Activated CD4-positive, alpha-beta T cell treated with anti-CD3 and anti-CD28 coated beads, Interleukin-2, amount 10 ng/mL, durations not matched to agents 7 days and 5 days (primary cell): Measurements from ENCODE around the gene WBP1L. TPM values are rescaled to one million over a fixed set of nuclear protein-coding genes. Genes with fewer than 3 reads are reported as not detected.

Experiments
- CTCF ChIA-PET: fragments of 350-600 bp; sonication (Branson Sonifier 250); formaldehyde crosslinking; loops from one replicate; lab custom pipeline; 2021; ENCODE audit warnings: antibody characterized with exemption; lab: Charles Lee
- POLR2A ChIA-PET: fragments of 350-600 bp; sonication (Branson Sonifier 250); formaldehyde crosslinking; loops from one replicate; lab custom pipeline; 2021; ENCODE audit warnings: antibody characterized with exemption; lab: Charles Lee
- DNase-seq: peaks from one replicate; pipeline ENCODE4 v3.0.0-alpha.2; 2020
- H3K27ac Mint-ChIP-seq: one replicate; pipeline ENCODE4 v1.8.0; 2021; ENCODE audit warnings: mild to moderate bottlenecking, moderate library complexity, mixed read lengths
- H3K27me3 Mint-ChIP-seq: one replicate; pipeline ENCODE4 v1.8.0; 2021; ENCODE audit warnings: mixed read lengths
- H3K36me3 Mint-ChIP-seq: one replicate; pipeline ENCODE4 v1.8.0; 2021; ENCODE audit warnings: low read depth, mixed read lengths
- H3K4me1 Mint-ChIP-seq: one replicate; pipeline ENCODE4 v1.8.0; 2021; ENCODE audit warnings: mixed read lengths
- H3K4me3 Mint-ChIP-seq: one replicate; pipeline ENCODE4 v1.8.0; 2021; ENCODE audit warnings: mild to moderate bottlenecking, moderate library complexity, mixed read lengths
- H3K9me3 Mint-ChIP-seq: one replicate; pipeline ENCODE4 v1.8.0; 2021; ENCODE audit warnings: mixed read lengths
- total RNA-seq, 2 experiments: library from RNA; stranded (reverse); gene quantifications; one replicate each; pipeline ENCODE4 v1.2.3, GENCODE V29; 2021

WBP1L gene
- total RNA-seq, 2 experiments from 2014 or later, result 30.2 to 31.4 TPM

DNA sequence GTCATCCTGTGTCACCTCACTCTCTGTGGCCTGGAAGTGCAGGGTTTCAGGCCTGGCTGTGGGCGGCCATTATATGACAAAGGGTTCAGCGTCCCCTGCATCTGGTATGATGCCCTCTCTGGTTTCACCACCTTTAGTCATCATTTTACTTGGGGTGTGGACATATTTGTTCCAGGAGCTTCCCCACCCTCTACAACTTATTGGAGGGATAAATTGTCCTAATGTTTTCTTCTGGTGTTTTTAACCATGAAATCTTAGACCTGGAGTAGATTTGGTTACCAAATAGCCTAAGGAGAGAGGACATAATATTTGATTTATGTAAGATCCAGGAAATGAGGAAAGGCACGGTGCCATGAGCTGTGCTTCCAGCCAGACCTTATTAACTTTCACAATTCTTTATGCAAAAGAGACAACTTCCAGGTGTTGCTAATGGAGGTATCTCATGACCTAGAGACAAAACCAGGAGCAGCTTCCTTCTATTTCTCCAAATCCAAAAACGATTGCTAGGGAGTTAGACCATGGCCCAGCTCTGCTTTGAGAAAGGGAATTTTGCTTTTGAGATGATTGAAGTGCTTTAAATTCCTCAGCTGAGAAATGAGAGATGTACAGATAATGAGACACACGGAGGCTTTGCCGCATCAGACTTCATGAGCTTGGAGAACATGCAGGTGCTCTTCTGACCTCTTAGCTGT lies 20.9 kb downstream of the WBP1L start:
- no peak overlapping the region for H3K4me3 Mint-ChIP-seq
- POLR2A ChIA-PET, result interaction anchor here (1.0 kb wide), 1 partner anchor 56 kb away, joined by 3 read pairs; no protein-coding TSS in a partner anchor
- CTCF ChIA-PET, result interaction anchor here (0.6 to 1.9 kb wide), 5 partner anchors 12 to 113 kb away, joined by 3 to 6 read pairs (median 3); no protein-coding TSS in a partner anchor
- DNase-seq, result no peak
- H3K27ac Mint-ChIP-seq, result no peak overlapping the region
- no peaks in the 10 kb centered on the region for H3K27me3 Mint-ChIP-seq
- peaks cover 34% of the 10 kb centered on the region for H3K36me3 Mint-ChIP-seq
- H3K4me1 Mint-ChIP-seq, result peaks cover 23% of the 10 kb centered on the region
- H3K9me3 Mint-ChIP-seq, result no peaks in the 10 kb centered on the region

DNA sequence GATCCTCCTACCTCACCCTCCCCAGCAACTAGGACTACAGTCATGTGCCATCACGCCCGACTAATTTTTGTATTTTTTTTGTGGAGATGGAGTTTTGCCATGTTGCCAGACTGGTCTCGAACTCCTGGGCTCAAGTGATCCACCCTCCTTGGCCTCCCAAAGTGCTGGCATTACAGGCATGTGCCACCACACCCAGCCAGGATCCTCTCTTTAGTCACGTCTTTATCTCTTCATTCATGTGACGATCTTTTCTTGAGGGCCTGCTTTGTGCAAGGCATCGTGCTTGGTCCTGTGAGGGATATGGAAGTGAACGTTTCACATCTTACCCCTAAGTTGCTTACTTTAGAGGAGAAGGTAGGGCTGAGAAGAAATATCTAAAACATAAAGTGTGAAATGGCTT lies 21.6 kb downstream of the WBP1L start:
- POLR2A ChIA-PET, result interaction anchor here (0.7 kb wide), 1 partner anchor 20 kb away, joined by 3 read pairs; no protein-coding TSS in a partner anchor
- DNase-seq, result no peak
- Mint-ChIP-seq H3K9me3 (no peaks in the 10 kb centered on the region), H3K27me3 (no peaks in the 10 kb centered on the region), H3K4me1 (peaks cover 30% of the 10 kb centered on the region), H3K27ac (no peak overlapping the region), H3K4me3 (no peak overlapping the region), H3K36me3 (peaks cover 31% of the 10 kb centered on the region)
- CTCF ChIA-PET, result interaction anchor here (1.9 kb wide), 1 partner anchor 12 kb away, joined by 6 read pairs; no protein-coding TSS in a partner anchor

- Mint-ChIP-seq H3K4me3 (no peak overlapping the region), H3K27me3 (no peaks in the 10 kb centered on the region), H3K36me3 (peaks cover 31% of the 10 kb centered on the region), H3K4me1 (peaks cover 34% of the 10 kb centered on the region), H3K9me3 (no peaks in the 10 kb centered on the region), H3K27ac (no peak overlapping the region)
- no peak for DNase-seq
- POLR2A ChIA-PET, result no interaction called here
- CTCF ChIA-PET, result interaction anchor here (1.3 kb wide), 1 partner anchor 10 kb away, joined by 6 read pairs; no protein-coding TSS in a partner anchor
These were observed 23.8 kb downstream of the WBP1L start for GRCh38 chr10:102767428-102768160.

DNA sequence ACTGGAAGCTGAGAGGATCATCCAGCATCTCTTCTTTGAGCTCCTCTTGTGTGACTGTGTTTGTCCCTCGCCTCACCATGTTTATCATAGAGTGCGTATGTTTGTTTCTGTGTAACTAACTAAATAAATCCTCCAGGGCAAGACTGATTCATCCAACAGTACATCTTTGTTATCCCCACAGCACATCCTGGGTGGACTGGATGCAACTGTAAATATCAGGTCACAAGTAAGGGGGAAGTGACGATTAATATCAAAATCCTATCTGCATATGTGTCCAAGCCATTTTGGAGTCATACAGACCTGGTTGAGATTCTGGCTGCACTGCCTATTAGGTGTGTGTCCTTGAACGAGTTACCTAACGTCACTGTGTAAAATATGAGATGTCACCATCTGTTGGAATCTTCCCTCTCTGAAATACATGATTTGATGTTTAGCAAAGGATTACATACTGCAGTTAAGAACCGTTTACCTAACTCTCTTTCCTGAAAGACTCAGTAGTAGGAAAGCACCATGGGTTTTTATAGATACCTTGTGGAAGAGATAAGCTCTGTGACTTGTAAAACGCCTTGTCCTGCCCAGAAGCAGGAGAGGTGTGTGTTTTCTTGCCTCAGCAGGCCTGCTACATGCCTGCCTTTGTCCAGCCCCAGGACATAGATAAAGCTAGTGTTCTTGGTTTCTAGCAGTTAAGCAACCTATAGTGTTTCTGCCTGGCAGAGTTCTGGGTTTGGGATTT lies 25.8 kb downstream of the WBP1L start:
- no peak for DNase-seq
- ChIA-PET POLR2A (interaction anchor here (0.6 kb wide), 1 partner anchor 9 kb away, joined by 3 read pairs; no protein-coding TSS in a partner anchor), CTCF (interaction anchor here (1.3 kb wide), 1 partner anchor 9 kb away, joined by 3 read pairs; no protein-coding TSS in a partner anchor)
- H3K36me3 Mint-ChIP-seq, result peaks cover 23% of the 10 kb centered on the region
- H3K27me3 Mint-ChIP-seq, result no peaks in the 10 kb centered on the region
- H3K27ac Mint-ChIP-seq, result no peak overlapping the region
- H3K9me3 Mint-ChIP-seq, result no peaks in the 10 kb centered on the region
- no peak overlapping the region for H3K4me3 Mint-ChIP-seq
- peaks cover 49% of the 10 kb centered on the region for H3K4me1 Mint-ChIP-seq

GRCh38 chr10:102770108-102770482 lies 26.3 kb downstream of the WBP1L start:
- ChIA-PET POLR2A (interaction anchor here (0.6 kb wide), 1 partner anchor 8 kb away, joined by 3 read pairs; no protein-coding TSS in a partner anchor), CTCF (interaction anchor here (1.3 kb wide), 1 partner anchor 8 kb away, joined by 3 read pairs; no protein-coding TSS in a partner anchor)
- Mint-ChIP-seq H3K36me3 (peaks cover 17% of the 10 kb centered on the region), H3K9me3 (no peaks in the 10 kb centered on the region), H3K27me3 (no peaks in the 10 kb centered on the region), H3K27ac (no peak overlapping the region), H3K4me3 (no peak overlapping the region), H3K4me1 (peaks cover 52% of the 10 kb centered on the region)
- DNase-seq, result no peak

- Mint-ChIP-seq H3K4me3 (no peak overlapping the region), H3K4me1 (peaks cover 59% of the 10 kb centered on the region), H3K9me3 (no peaks in the 10 kb centered on the region), H3K27ac (no peak overlapping the region), H3K36me3 (peaks cover 12% of the 10 kb centered on the region), H3K27me3 (no peaks in the 10 kb centered on the region)
- ChIA-PET POLR2A (no interaction called here), CTCF (interaction anchor here (1.3 kb wide), 1 partner anchor 8 kb away, joined by 3 read pairs; no protein-coding TSS in a partner anchor)
- no peak for DNase-seq
These were observed 27.0 kb downstream of the WBP1L start for GRCh38 chr10:102770792-102771191.

DNA sequence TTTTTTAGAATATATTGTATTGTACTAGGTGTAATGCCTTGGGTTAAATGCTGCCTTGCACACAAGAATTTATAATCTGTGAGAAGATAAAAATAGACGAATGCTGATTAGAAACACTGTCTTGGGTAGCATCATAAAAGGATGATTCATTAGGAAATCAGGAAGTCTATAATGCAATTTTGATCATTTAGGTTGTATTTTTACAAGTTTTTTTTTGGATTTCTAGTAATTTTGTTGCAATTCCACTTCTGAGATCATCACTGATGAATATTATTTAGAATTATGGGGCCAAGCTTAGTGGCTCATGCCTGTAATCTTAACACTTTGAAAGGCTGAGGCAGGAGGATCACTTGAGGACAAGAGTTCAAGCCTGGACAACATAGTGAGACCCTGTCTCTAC lies 29.6 kb downstream of the WBP1L start:
- H3K27ac Mint-ChIP-seq, result no peak overlapping the region
- POLR2A ChIA-PET, result no interaction called here

GRCh38 chr10:102773986-102774385 lies 30.2 kb downstream of the WBP1L start:
- ChIA-PET CTCF (interaction anchor here (1.5 kb wide), 1 partner anchor 29 kb away, joined by 5 read pairs; no protein-coding TSS in a partner anchor), POLR2A (no interaction called here)
- no peaks in the 10 kb centered on the region for H3K27me3 Mint-ChIP-seq
- peak; percentile 55 for DNase-seq
- peaks cover 60% of the 10 kb centered on the region for H3K4me1 Mint-ChIP-seq
- no peak overlapping the region for H3K27ac Mint-ChIP-seq
- peaks cover 9% of the 10 kb centered on the region for H3K36me3 Mint-ChIP-seq
- H3K4me3 Mint-ChIP-seq, result no peak overlapping the region
- H3K9me3 Mint-ChIP-seq, result no peaks in the 10 kb centered on the region

More for the DNA sequence above, 29.6 kb downstream of the WBP1L start:
- H3K27me3 Mint-ChIP-seq, result no peaks in the 10 kb centered on the region
- H3K4me1 Mint-ChIP-seq, result peaks cover 60% of the 10 kb centered on the region
- CTCF ChIA-PET, result interaction anchor here (1.0 to 1.5 kb wide), 3 partner anchors 13 to 30 kb away, joined by 3 to 5 read pairs (median 4); no protein-coding TSS in a partner anchor
- DNase-seq, result no peak
- no peak overlapping the region for H3K4me3 Mint-ChIP-seq
- H3K9me3 Mint-ChIP-seq, result no peaks in the 10 kb centered on the region
- H3K36me3 Mint-ChIP-seq, result peaks cover 9% of the 10 kb centered on the region

- ChIA-PET POLR2A (no interaction called here), CTCF (interaction anchor here (0.6 to 1.7 kb wide), 7 partner anchors 14 to 1514 kb away, joined by 3 to 4 read pairs (median 3); no protein-coding TSS in a partner anchor)
- Mint-ChIP-seq H3K36me3 (peaks cover 14% of the 10 kb centered on the region), H3K27me3 (no peaks in the 10 kb centered on the region), H3K4me3 (no peak overlapping the region), H3K27ac (no peak overlapping the region), H3K9me3 (no peaks in the 10 kb centered on the region), H3K4me1 (peaks cover 52% of the 10 kb centered on the region)
- DNase-seq, result no peak
These were observed 31.6 kb downstream of the WBP1L start for GRCh38 chr10:102775201-102775934.

DNA sequence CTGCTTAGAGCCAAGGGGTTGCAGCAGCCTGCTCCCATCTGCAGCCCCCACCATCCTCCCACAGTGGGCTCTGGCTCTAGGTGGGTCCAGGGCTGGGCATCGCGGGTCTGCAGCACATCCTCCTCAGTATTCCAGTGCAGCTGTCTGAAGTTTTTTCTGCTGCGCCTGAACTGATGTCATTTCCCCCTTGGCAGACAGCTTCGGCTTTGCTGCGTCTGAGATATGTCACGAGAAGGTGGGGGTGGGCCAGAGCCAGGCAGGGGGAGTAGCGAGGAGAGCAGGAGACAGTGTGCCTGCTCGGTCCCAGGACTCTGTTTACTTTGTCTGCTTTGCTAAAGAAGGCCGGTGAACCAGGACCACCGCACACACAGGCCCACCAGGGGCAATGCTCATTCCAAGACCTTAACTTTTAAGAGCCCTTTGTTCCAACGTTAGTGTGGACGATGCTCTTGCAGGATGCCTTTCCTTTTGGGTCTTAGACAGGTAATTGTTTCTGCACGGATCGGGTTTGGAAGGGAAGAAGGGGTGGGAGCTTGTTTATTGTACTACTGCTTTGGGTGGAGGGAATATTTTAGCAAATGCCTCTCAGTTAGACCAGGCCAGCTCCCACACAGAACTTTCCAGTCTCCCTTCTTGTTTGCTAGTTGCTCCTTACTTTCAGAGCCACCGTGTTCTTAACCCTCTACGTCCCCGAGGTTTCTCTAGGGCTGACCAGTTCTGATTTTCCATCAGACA lies 32.4 kb downstream of the WBP1L start:
- Mint-ChIP-seq H3K36me3 (peaks cover 18% of the 10 kb centered on the region), H3K9me3 (no peaks in the 10 kb centered on the region), H3K4me1 (peaks cover 49% of the 10 kb centered on the region), H3K4me3 (no peak overlapping the region), H3K27ac (peak overlapping the region; percentile 22), H3K27me3 (no peaks in the 10 kb centered on the region)
- no peak for DNase-seq
- POLR2A ChIA-PET, result no interaction called here
- CTCF ChIA-PET, result interaction anchor here (0.6 to 1.7 kb wide), 7 partner anchors 11 to 199 kb away, joined by 3 to 4 read pairs (median 3); no protein-coding TSS in a partner anchor

- no peak for DNase-seq
- Mint-ChIP-seq H3K4me1 (peaks cover 53% of the 10 kb centered on the region), H3K4me3 (no peak overlapping the region), H3K27ac (no peak overlapping the region), H3K27me3 (no peaks in the 10 kb centered on the region), H3K9me3 (no peaks in the 10 kb centered on the region), H3K36me3 (peaks cover 23% of the 10 kb centered on the region)
- CTCF ChIA-PET, result interaction anchor here (0.6 to 1.2 kb wide), 5 partner anchors 10 to 200 kb away, joined by 3 to 6 read pairs (median 3); no protein-coding TSS in a partner anchor
- POLR2A ChIA-PET, result no interaction called here
These were observed 33.2 kb downstream of the WBP1L start for GRCh38 chr10:102776779-102777456.
